Liver (tissue), 3 donors: Measurements from ENCODE around the gene ZNF691.

Experiments
- GABPA ChIP-seq, 2 donors: IDR thresholded peaks in 1 of 2; conservative IDR thresholded peaks in 1 of 2; 2 replicates each; pipeline ENCODE4 v1.6.1; 2016; ENCODE audit warnings: antibody characterized with exemption in 2 of 2, mild to moderate bottlenecking in 1 of 2, moderate library complexity in 1 of 2
- HNF4A ChIP-seq, 2 donors: conservative IDR thresholded peaks; 2 replicates each; pipeline ENCODE4 v1.6.1; 2016; ENCODE audit warnings: antibody characterized with exemption in 2 of 2, mild to moderate bottlenecking in 2 of 2
- HNF4G ChIP-seq: IDR thresholded peaks from 2 replicates; pipeline ENCODE4 v1.6.1; 2016; ENCODE audit warnings: antibody characterized with exemption
- JUND ChIP-seq, 2 donors: IDR thresholded peaks; 2 replicates each; pipeline ENCODE4 v1.6.1; 2016; ENCODE audit warnings: antibody characterized with exemption in 2 of 2
- NR2F2 ChIP-seq: IDR thresholded peaks from 2 replicates; pipeline ENCODE4 v1.6.1; 2016; ENCODE audit warnings: antibody characterized with exemption
- RAD21 ChIP-seq, 2 donors: IDR thresholded peaks; 2 replicates each; pipeline ENCODE4 v1.6.1; 2016; ENCODE audit warnings: antibody characterized with exemption in 2 of 2, mild to moderate bottlenecking in 2 of 2
- REST ChIP-seq: IDR thresholded peaks from 2 replicates; pipeline ENCODE4 v1.6.1; 2016; ENCODE audit warnings: antibody characterized with exemption, mild to moderate bottlenecking
- TAF1 ChIP-seq: conservative IDR thresholded peaks from 2 replicates; pipeline ENCODE4 v1.6.1; 2016; ENCODE audit warnings: antibody characterized with exemption, mild to moderate bottlenecking
- TF ChIP-seq, protein P1 (sequence below): fragments of 150-350 bp; IDR thresholded peaks from 2 replicates; pipeline ENCODE4 v1.5.1; 2017; ENCODE audit warnings: improper control_type of control experiment, low read depth, low read length; ENCODE audit not compliant: missing input control
- TF ChIP-seq, protein P2 (sequence below): IDR thresholded peaks from 2 replicates; pipeline ENCODE4 v1.6.1; 2016; ENCODE audit warnings: antibody characterized with exemption
- TF ChIP-seq, protein P3 (sequence below): IDR thresholded peaks from 2 replicates; pipeline ENCODE4 v1.6.1; 2016; ENCODE audit warnings: antibody characterized with exemption
- donor health status: healthy.
- donor health status: healthy.

DNA sequence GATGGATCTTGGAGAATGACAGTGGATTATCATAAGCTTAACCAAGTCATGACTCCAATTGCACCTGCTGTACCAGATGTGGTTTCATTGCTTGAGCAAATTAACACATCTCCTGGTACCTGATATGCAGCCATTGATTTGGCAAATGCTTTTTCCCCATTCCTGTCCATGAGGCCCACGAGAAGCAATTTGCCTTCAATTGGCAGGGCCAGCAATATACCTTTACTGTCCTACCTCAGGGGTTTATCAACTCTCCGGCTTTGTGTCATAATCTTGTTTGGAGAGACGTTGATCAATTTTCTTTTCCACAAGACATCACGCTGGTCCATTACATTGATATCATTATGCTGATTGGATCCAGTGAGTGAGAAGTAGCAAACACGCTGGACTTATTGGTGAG is 20.1 kb downstream of the ZNF691 start:
- TF ChIP-seq, protein P1, sequence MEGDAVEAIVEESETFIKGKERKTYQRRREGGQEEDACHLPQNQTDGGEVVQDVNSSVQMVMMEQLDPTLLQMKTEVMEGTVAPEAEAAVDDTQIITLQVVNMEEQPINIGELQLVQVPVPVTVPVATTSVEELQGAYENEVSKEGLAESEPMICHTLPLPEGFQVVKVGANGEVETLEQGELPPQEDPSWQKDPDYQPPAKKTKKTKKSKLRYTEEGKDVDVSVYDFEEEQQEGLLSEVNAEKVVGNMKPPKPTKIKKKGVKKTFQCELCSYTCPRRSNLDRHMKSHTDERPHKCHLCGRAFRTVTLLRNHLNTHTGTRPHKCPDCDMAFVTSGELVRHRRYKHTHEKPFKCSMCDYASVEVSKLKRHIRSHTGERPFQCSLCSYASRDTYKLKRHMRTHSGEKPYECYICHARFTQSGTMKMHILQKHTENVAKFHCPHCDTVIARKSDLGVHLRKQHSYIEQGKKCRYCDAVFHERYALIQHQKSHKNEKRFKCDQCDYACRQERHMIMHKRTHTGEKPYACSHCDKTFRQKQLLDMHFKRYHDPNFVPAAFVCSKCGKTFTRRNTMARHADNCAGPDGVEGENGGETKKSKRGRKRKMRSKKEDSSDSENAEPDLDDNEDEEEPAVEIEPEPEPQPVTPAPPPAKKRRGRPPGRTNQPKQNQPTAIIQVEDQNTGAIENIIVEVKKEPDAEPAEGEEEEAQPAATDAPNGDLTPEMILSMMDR: no peak
- TF ChIP-seq RAD21 (IDR thresholded peaks at IDR 0.05) (no peak), HNF4A (conservative IDR thresholded peaks at IDR 0.05) (no peak), GABPA (IDR thresholded peaks at IDR 0.05 in 1 of 2, conservative IDR thresholded peaks at IDR 0.05 in 1 of 2) (no peak), HNF4G (no peak), NR2F2 (no peak), REST (no peak), JUND (IDR thresholded peaks at IDR 0.05) (no peak), TAF1 (no peak)
- TF ChIP-seq, protein P2, sequence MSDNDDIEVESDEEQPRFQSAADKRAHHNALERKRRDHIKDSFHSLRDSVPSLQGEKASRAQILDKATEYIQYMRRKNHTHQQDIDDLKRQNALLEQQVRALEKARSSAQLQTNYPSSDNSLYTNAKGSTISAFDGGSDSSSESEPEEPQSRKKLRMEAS: no peak
- TF ChIP-seq, protein P3, sequence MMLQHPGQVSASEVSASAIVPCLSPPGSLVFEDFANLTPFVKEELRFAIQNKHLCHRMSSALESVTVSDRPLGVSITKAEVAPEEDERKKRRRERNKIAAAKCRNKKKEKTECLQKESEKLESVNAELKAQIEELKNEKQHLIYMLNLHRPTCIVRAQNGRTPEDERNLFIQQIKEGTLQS: no peak
